Mononuclear cell (primary cell): ENCODE measurements around the gene CSTF1. TPM values are rescaled to one million over a fixed set of nuclear protein-coding genes. Genes with fewer than 3 reads are reported as not detected.

Experiments
- H3K27me3 ChIP-seq: 2 replicates; pipeline ENCODE4 v1.6.0; 2011; ENCODE audit warnings: low read length, control low read depth; ENCODE audit not compliant: insufficient read depth
- H3K4me1 ChIP-seq: 2 replicates; pipeline ENCODE4 v1.5.1; 2011; ENCODE audit warnings: mild to moderate bottlenecking, low read length, control low read depth; ENCODE audit not compliant: insufficient read depth
- H3K4me3 ChIP-seq: 2 replicates; pipeline ENCODE4 v1.5.1; 2011; ENCODE audit warnings: mild to moderate bottlenecking, low read length, moderate library complexity
- H3K9me3 ChIP-seq: 2 replicates; pipeline ENCODE4 v1.5.1; 2011; ENCODE audit warnings: low read depth, mild to moderate bottlenecking, control low read depth, low read length
- total RNA-seq: library from RNA; depleted of rRNA; stranded (reverse); fragments of >200 nt; gene quantifications from one replicate; pipeline ENCODE4 v1.2.3, GENCODE V29; 2012

Gene CSTF1
- total RNA-seq, 1 donor = 32.6 TPM

DNA sequence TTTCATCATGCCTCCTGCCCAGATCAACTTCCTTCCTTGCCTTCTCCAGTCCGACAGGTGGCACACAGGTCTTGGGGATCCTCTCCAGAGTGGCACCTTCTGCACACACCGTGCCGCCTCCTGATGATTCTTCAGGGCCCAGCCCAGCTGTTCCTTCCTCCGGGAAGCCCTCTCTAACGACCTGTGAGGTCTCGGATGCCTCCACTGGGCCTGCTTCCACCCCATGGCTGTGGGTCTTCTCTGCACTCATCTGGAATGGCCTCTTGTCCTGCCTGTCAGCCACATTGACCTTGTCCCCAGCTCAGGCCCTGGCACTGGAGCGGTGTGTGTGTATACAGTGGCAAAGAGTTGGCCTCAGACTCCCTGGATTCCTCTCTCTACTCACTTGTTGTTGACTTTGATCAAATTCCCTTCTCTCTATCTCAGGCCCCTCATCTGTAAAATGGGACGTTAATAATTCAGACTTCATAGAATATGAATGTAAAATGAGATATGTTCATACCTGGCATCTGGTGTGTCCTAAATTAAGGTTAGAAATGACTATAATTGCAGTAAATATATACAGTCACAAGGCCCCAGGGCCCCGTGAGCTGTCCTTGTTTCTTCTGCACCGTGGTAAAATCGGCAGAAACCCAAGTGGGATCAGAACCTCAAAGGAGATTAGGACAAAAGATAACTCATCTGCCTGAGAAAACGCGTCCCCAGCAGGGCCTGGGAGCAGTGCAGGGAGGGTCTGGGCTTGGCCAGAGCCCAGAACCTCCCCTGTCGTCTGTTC lies 32.1 kb upstream of the CSTF1 start:
- Histone ChIP-seq H3K4me1 (peaks cover 11% of the 10 kb centered on the region), H3K27me3 (no peaks in the 10 kb centered on the region), H3K4me3 (no peak overlapping the region), H3K9me3 (no peaks in the 10 kb centered on the region)

GRCh38 chr20:56360908-56361205 lies 31.6 kb upstream of the CSTF1 start:
- Histone ChIP-seq H3K9me3 (no peaks in the 10 kb centered on the region), H3K4me3 (no peak overlapping the region), H3K4me1 (peaks cover 11% of the 10 kb centered on the region), H3K27me3 (no peaks in the 10 kb centered on the region)

DNA sequence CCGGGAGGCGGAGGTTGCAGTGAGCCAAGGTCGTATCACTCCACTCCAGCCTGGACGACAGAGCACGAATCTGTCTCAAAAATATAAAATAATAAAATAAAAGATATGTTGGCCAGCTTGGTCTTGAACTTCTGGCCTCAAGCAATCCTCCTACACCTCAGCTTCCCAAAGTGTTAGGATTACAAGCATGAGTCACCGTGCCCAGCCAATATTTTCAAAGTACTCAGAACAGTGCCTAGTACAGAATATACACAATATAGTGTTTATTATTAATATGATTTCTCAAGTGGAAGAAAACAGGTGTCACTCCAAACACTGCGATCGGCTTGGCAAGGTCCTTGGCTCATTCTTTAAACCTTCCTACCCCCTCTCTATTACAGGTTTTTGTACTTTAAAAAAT lies 30.5 kb upstream of the CSTF1 start:
- Histone ChIP-seq H3K9me3 (no peaks in the 10 kb centered on the region), H3K27me3 (no peaks in the 10 kb centered on the region), H3K4me3 (no peak overlapping the region), H3K4me1 (peaks cover 11% of the 10 kb centered on the region)

- no peaks in the 10 kb centered on the region for H3K27me3 ChIP-seq
- H3K4me1 ChIP-seq = peaks cover 11% of the 10 kb centered on the region
- no peak overlapping the region for H3K4me3 ChIP-seq
- no peaks in the 10 kb centered on the region for H3K9me3 ChIP-seq
Measured at GRCh38 chr20:56362833-56363413, 29.5 kb upstream of the CSTF1 start.

DNA sequence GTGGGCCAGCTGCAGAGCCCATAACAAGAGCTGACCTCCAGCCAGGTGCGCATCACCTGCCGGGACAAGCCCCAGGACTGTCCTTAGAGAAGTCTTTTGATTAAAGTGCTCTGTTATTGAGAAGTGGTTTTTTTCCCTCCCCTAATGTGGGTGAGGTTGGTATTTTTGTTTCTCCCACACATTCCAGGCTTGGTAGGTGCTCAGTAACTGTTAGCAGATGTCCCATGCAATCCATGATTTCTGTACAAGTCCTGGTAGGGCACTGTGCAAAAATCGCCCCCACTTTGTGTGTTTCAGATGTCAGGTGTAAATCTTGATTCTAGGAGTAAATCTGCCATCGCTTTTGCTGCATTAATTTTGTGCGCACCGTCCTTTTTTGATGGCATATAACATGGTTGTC lies 29.0 kb upstream of the CSTF1 start:
- Histone ChIP-seq H3K27me3 (no peaks in the 10 kb centered on the region), H3K9me3 (no peaks in the 10 kb centered on the region), H3K4me1 (peaks cover 11% of the 10 kb centered on the region), H3K4me3 (no peak overlapping the region)

GRCh38 chr20:56368351-56369134 lies 23.9 kb upstream of the CSTF1 start:
- Histone ChIP-seq H3K27me3 (no peaks in the 10 kb centered on the region), H3K4me1 (peaks cover under 1% of the 10 kb centered on the region), H3K9me3 (no peaks in the 10 kb centered on the region), H3K4me3 (no peak overlapping the region)

DNA sequence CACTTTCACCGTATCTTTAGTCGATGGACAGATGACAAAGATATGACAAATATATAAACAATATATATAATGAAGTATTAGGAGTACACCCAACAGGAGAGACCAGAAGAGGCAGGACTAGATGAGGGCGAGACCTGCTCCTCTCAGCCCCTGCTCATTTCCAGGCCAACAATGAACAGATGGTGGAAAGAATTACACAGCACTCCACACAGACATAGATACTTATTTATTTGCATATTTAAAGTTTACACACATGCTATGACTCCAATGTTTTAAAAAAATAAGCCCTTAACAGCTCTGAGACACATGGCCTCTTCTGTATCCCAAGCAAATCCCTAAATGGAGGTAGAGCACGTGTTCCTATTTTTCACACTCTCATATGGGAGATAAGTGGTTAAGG lies 23.3 kb upstream of the CSTF1 start:
- Histone ChIP-seq H3K4me3 (no peak overlapping the region), H3K9me3 (no peaks in the 10 kb centered on the region), H3K27me3 (no peaks in the 10 kb centered on the region), H3K4me1 (peaks cover 7% of the 10 kb centered on the region)

DNA sequence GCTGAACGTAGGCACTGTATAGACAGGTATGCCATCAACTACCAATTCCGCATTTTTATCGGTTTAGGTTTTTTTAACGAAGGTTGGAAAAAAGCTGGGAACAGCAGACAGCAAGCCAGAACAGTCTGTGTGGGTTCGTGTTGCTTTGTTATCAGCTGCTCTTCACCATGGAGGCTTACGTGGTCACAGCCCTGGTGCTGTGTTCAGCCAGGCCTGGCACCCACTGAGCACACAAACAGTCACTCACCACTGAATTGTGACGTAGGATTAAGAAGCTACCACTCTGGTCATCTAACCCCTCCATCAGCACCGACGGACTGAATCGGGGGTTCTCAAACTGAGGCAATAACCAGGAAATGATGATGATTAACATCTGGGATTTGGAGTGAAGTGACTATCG lies 20.5 kb upstream of the CSTF1 start:
- Histone ChIP-seq H3K4me1 (peaks cover 28% of the 10 kb centered on the region), H3K4me3 (no peak overlapping the region), H3K9me3 (no peaks in the 10 kb centered on the region), H3K27me3 (no peaks in the 10 kb centered on the region)

GRCh38 chr20:56372850-56373249 lies 19.6 kb upstream of the CSTF1 start:
- Histone ChIP-seq H3K27me3 (no peaks in the 10 kb centered on the region), H3K4me3 (no peak overlapping the region), H3K9me3 (no peaks in the 10 kb centered on the region)

DNA sequence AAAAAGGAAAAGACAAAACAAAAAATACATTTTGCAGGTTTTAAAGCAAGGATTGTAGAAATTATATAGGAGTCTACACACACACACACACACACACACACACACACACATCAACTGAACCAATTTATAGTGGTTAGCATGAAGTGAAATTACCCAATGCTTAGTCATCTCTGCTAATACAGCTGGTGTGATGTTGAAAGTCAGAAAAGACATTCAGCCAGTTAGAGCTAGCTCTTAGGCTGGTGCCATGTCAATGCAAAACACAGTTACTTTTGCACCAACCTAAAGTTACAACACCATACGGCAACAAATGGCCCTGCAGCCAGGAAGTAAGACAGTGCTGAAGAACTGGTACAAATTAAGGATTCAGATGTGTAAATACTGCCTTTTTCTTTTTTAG lies 18.5 kb upstream of the CSTF1 start:
- peaks cover 31% of the 10 kb centered on the region for H3K4me1 ChIP-seq
- H3K27me3 ChIP-seq = no peaks in the 10 kb centered on the region
- H3K9me3 ChIP-seq = no peaks in the 10 kb centered on the region
- no peak overlapping the region for H3K4me3 ChIP-seq

More at GRCh38 chr20:56372850-56373249, 19.6 kb upstream of the CSTF1 start:
- H3K4me1 ChIP-seq = peaks cover 31% of the 10 kb centered on the region

GRCh38 chr20:56376331-56376730 lies 16.1 kb upstream of the CSTF1 start:
- Histone ChIP-seq H3K4me3 (no peak overlapping the region), H3K4me1 (peaks cover 34% of the 10 kb centered on the region), H3K27me3 (no peaks in the 10 kb centered on the region), H3K9me3 (no peaks in the 10 kb centered on the region)

DNA sequence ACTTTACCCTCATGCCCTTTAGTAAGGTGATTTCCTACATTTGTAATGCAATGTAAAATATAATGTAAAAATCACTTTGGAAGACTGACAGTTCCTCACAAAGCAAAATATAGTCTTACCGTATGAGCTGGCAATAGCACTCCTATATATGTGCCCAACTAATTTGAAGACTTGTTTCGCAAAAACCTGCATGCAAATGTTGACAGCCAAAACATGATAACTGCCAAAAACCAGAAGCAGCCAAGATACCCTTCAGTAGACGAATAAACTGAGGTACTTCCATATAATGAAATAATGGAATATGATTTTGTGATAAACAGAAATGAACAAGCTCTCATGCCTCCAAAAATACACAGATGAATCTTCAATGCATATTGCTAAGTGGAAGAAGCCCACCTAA lies 14.1 kb upstream of the CSTF1 start:
- H3K4me3 ChIP-seq = no peak overlapping the region
- H3K9me3 ChIP-seq = no peaks in the 10 kb centered on the region
- no peaks in the 10 kb centered on the region for H3K27me3 ChIP-seq
- H3K4me1 ChIP-seq = peaks cover 34% of the 10 kb centered on the region

- no peaks in the 10 kb centered on the region for H3K27me3 ChIP-seq
- peaks cover 16% of the 10 kb centered on the region for H3K4me1 ChIP-seq
- H3K9me3 ChIP-seq = no peaks in the 10 kb centered on the region
- H3K4me3 ChIP-seq = no peak overlapping the region
Measured at GRCh38 chr20:56380375-56380774, 12.1 kb upstream of the CSTF1 start.

DNA sequence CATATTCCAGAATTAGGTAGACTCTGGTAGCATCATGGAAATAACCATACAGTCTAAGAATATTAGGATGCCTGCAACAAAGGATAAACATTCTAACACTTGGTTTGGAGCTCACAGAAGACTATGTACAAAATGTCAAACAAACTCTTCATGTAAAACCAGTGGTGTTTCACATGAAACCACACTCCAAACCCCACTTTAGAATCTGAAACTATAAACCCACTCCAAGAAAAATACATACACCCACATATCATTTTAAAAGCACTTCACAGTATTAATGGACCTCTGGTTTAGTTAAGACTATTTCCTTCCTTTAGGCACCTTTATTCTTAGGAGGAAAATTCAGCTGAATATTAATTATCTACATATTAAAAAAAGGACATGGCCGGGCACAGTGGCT lies 10.9 kb upstream of the CSTF1 start:
- Histone ChIP-seq H3K27me3 (no peaks in the 10 kb centered on the region), H3K4me3 (no peak overlapping the region), H3K4me1 (peaks cover 10% of the 10 kb centered on the region), H3K9me3 (no peaks in the 10 kb centered on the region)

DNA sequence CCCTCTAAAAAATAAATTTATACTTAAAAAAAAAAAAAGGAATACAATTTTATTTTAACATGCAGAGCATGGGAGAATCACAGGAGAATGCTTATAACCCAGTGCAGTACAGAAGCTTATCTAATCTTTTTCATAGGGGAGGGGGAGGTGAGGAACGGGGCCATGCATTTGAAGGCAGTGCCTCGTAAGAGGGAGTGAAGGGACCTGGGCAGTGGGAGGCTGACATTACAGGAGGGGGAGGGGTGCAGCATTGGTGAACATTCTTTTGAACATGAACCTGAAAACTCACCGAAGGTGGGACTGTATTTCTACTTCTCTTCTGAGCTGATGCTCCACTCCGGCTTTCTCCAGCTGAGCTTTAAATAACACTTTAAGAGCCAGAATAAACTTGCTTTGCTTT lies 9.7 kb upstream of the CSTF1 start:
- no peaks in the 10 kb centered on the region for H3K27me3 ChIP-seq
- no peaks in the 10 kb centered on the region for H3K9me3 ChIP-seq
- no peak overlapping the region for H3K4me3 ChIP-seq
- peaks cover 3% of the 10 kb centered on the region for H3K4me1 ChIP-seq
